ENCODE measurements around the gene DLGAP1.

Gene DLGAP1

GRCh38 chr18:4157352-4157751, 297.8 kb downstream of the DLGAP1 start:
- DNase-seq (ENCODE audit: low read depth) = no peak

- DNase-seq (ENCODE audit: low read depth) = no peak
These were observed 308.3 kb downstream of the DLGAP1 start for GRCh38 chr18:4146797-4147196.

- DNase-seq (ENCODE audit: low read depth) = no peak
These were observed 310.9 kb downstream of the DLGAP1 start for GRCh38 chr18:4144201-4144600.

- DNase-seq (ENCODE audit: low read depth) = no peak
These were observed 311.5 kb downstream of the DLGAP1 start for GRCh38 chr18:4143585-4143984.

GRCh38 chr18:4142876-4143275, 312.2 kb downstream of the DLGAP1 start:
- no peak for DNase-seq (ENCODE audit: low read depth)

GRCh38 chr18:4134700-4135099, 320.4 kb downstream of the DLGAP1 start:
- DNase-seq (ENCODE audit: low read depth) = no peak

- DNase-seq (ENCODE audit: low read depth) = no peak
These were observed 324.1 kb downstream of the DLGAP1 start for GRCh38 chr18:4130734-4131719.

- no peak for DNase-seq (ENCODE audit: low read depth)
These were observed 328.2 kb downstream of the DLGAP1 start for GRCh38 chr18:4126939-4127338.

- DNase-seq (ENCODE audit: low read depth) = no peak
These were observed 329.4 kb downstream of the DLGAP1 start for GRCh38 chr18:4125627-4126230.

GRCh38 chr18:4125224-4125623, 329.9 kb downstream of the DLGAP1 start:
- no peak for DNase-seq (ENCODE audit: low read depth)

GRCh38 chr18:4119813-4120212, 335.3 kb downstream of the DLGAP1 start:
- DNase-seq (ENCODE audit: low read depth) = no peak

GRCh38 chr18:4119127-4119648, 335.9 kb downstream of the DLGAP1 start:
- no peak for DNase-seq (ENCODE audit: low read depth)

GRCh38 chr18:4108016-4108415, 347.1 kb downstream of the DLGAP1 start:
- DNase-seq (ENCODE audit: low read depth) = no peak

- no peak for DNase-seq (ENCODE audit: low read depth)
These were observed 348.0 kb downstream of the DLGAP1 start for GRCh38 chr18:4107049-4107467.

GRCh38 chr18:4106407-4107033, 348.6 kb downstream of the DLGAP1 start:
- DNase-seq (ENCODE audit: low read depth) = peak; percentile 43

GRCh38 chr18:4102901-4103300, 352.2 kb downstream of the DLGAP1 start:
- DNase-seq (ENCODE audit: low read depth) = no peak

GRCh38 chr18:4101009-4101408, 354.1 kb downstream of the DLGAP1 start:
- DNase-seq (ENCODE audit: low read depth) = no peak

- no peak for DNase-seq (ENCODE audit: low read depth)
These were observed 358.6 kb downstream of the DLGAP1 start for GRCh38 chr18:4096486-4096885.

GRCh38 chr18:4093676-4094075, 361.4 kb downstream of the DLGAP1 start:
- DNase-seq (ENCODE audit: low read depth) = no peak

GRCh38 chr18:4084382-4084900, 370.7 kb downstream of the DLGAP1 start:
- DNase-seq (ENCODE audit: low read depth) = no peak

GRCh38 chr18:4078246-4078645, 376.9 kb downstream of the DLGAP1 start:
- no peak for DNase-seq (ENCODE audit: low read depth)

- no peak for DNase-seq (ENCODE audit: low read depth)
These were observed 377.4 kb downstream of the DLGAP1 start for GRCh38 chr18:4077721-4078120.

All from iris pigment epithelial cell (primary cell).